Erythroblast (primary cell): ENCODE measurements around the gene TELO2.

Source experiments
- DNase-seq, 2 experiments: peaks; one replicate each; lab custom pipeline; 2025; lab: John Stamatoyannopoulos, UW
- GATA1 ChIP-seq: IDR thresholded peaks from 2 replicates; pipeline ENCODE4 v1.6.1; 2011; ENCODE audit warnings: low read depth, mild to moderate bottlenecking, control low read depth, low read length, moderate library complexity
- POLR2A ChIP-seq: IDR thresholded peaks from 2 replicates; pipeline ENCODE4 v1.6.1; 2011; ENCODE audit warnings: mild to moderate bottlenecking, low read length

The TELO2 gene

DNA sequence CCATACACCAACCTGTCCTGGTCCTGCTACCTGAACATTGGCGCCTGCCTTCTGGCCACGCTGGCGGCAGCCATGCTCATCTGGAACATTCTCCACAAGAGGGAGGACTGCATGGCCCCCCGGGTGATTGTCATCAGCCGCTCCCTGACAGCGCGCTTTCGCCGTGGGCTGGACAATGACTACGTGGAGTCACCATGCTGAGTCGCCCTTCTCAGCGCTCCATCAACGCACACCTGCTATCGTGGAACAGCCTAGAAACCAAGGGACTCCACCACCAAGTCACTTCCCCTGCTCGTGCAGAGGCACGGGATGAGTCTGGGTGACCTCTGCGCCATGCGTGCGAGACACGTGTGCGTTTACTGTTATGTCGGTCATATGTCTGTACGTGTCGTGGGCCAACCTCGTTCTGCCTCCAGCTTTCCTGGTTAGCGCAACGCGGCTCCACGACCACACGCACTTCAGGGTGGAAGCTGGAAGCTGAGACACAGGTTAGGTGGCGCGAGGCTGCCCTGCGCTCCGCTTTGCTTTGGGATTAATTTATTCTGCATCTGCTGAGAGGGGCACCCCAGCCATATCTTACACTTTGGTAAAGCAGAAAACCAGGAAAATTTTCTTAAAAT lies 61.8 kb downstream of the TELO2 start:
- TF ChIP-seq POLR2A (no peak), GATA1 (no peak)
- DNase-seq = no peak

DNA sequence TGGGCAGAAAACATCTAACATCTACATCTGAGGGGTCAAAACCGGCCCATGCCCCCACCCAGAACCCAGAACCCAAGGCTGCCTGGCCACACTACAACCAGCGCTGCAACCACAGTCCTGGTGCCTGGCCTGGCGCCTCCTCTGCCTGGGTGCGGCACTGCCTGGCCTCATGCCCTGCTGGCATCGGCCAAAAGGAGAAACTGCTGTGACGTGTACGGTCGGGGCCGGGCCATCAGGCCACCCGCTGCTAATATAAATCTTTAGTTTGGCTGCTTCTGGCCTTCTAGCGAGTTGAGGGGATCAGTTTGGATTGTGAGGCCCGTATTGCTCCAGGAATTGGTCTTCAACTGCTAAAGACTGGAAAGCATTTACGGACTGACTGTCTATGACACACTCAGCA lies 63.1 kb downstream of the TELO2 start:
- TF ChIP-seq GATA1 (no peak), POLR2A (no peak)
- no peak for DNase-seq

DNA sequence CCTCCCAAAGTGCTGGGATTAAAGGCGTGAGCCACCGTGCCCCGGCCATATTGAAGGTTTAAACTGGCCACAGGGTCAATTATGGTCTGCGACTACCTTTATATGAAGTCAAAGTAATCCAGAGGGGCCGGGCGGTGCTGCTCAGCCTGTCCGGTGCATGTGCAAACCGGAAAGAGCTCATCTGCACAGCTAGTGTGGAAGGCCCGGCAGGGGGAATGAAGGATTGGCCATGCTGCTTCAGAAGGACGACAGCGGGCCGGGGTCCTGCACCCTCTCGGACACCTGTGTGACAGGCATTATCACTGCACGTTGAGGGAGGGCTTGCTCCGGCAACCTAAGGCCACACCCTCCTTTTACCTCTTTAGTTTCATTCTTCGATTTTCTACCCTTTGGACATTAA lies 63.9 kb downstream of the TELO2 start:
- no peak for DNase-seq
- TF ChIP-seq POLR2A (no peak), GATA1 (no peak)

DNA sequence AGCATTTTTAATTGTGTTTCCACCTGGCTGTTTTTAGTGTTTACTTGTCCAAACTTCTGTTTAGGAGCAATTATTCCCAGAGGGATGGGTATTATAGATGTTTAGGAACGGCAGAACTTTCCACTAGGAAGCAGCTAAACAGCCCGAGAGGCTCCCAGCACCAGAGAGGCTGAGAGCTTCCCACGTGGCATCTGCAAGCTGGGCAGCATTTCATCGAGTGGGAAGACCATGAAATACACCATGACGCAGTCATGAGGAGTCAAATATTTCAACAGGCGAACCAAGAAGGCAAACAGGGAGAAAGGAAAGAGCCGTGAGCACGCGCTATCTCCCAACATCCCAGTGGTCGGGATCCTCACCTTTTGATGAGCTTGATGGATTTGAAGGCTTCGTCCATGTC lies 64.4 kb downstream of the TELO2 start:
- TF ChIP-seq POLR2A = no peak
- no peak for TF ChIP-seq GATA1
- no peak for DNase-seq

DNA sequence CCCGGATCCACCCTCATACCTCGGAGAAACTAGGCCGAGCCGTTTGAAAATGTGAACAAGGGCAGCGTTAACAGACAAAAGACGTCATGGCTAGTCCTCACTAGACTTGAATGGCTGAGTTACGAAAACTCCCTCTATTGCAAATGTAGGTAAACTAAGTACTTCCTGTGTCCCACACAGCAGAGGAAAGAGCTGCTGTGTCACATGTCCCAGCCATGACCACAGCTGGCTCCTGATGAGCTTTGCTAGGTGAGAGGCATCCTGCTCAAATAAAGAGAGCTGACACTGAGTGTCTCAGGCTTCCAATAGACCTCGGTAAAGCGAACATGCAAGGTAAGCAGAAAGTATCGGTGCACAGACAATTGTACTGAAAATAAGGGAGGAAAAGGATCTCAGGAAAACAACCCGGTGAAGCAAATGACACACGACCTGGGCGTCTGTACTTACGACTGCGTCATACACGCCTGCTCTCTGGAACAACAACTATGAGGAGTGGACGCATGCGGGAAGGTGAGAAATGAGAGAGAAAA lies 66.4 kb downstream of the TELO2 start:
- DNase-seq = no peak
- TF ChIP-seq POLR2A (no peak), GATA1 (no peak)
